SK-N-SH treated with all-trans-retinoic acid at 6 μM for 48 hours (cell line): ENCODE measurements around the gene SHC4.

Experiments
- CREB5 ChIP-seq: fragments of 250-450 bp; sonication (Bioruptor Pico); IDR thresholded peaks from 2 replicates; pipeline ENCODE4 v1.5.1; 2020; ENCODE audit warnings: low read depth, mild to moderate bottlenecking, moderate library complexity
- ESRRG ChIP-seq: fragments of 250-450 bp; sonication (Bioruptor Pico); IDR thresholded peaks from 2 replicates; pipeline ENCODE4 v1.6.1; 2021; ENCODE audit warnings: mild to moderate bottlenecking
- RARB ChIP-seq: fragments of 250-450 bp; sonication (Bioruptor Pico); IDR thresholded peaks from 2 replicates; pipeline ENCODE4 v1.8.0; 2021; ENCODE audit warnings: mild to moderate bottlenecking, moderate library complexity
- TCF4 ChIP-seq: fragments of 250-450 bp; sonication (Bioruptor Pico); IDR thresholded peaks from 2 replicates; pipeline ENCODE4 v1.8.0; 2021; ENCODE audit warnings: mild to moderate bottlenecking, moderate library complexity, borderline replicate concordance
- TOX ChIP-seq: fragments of 250-450 bp; sonication (Bioruptor Pico); IDR thresholded peaks from 2 replicates; pipeline ENCODE4 v1.8.0; 2021; ENCODE audit warnings: mild to moderate bottlenecking, moderate library complexity, borderline replicate concordance
- ZC3H10 ChIP-seq: fragments of 250-450 bp; sonication (Bioruptor Pico); IDR thresholded peaks from 2 replicates; pipeline ENCODE4 v1.5.1; 2021; ENCODE audit warnings: mild to moderate bottlenecking, moderate library complexity
- ZFP3 ChIP-seq: fragments of 250-450 bp; sonication (Bioruptor Pico); IDR thresholded peaks from 2 replicates; pipeline ENCODE4 v1.5.0; 2020; ENCODE audit warnings: mild to moderate bottlenecking, moderate library complexity
- ZFP30 ChIP-seq: fragments of 450-650 bp; formaldehyde crosslinking; IDR thresholded peaks from 2 replicates; pipeline ENCODE4 v1.5.0; 2022; ENCODE audit warnings: mild to moderate bottlenecking, moderate library complexity
- ZNF565 ChIP-seq: fragments of 450-650 bp; formaldehyde crosslinking; conservative IDR thresholded peaks from 2 replicates; pipeline ENCODE4 v1.5.0; 2020; ENCODE audit warnings: low read depth, mild to moderate bottlenecking, moderate library complexity
- ZNF70 ChIP-seq: fragments of 450-650 bp; formaldehyde crosslinking; IDR thresholded peaks from 2 replicates; pipeline ENCODE4 v1.5.0; 2020; ENCODE audit warnings: mild to moderate bottlenecking, moderate library complexity
- TF ChIP-seq, protein P1 (sequence below): fragments of 250-450 bp; sonication (Bioruptor Pico); IDR thresholded peaks from 2 replicates; pipeline ENCODE4 v1.8.0; 2021; ENCODE audit warnings: low read depth, mild to moderate bottlenecking, moderate library complexity, borderline replicate concordance

GRCh38 chr15:48964898-48965297 lies 1.2 kb upstream of the SHC4 start:
- TF ChIP-seq, protein P1, sequence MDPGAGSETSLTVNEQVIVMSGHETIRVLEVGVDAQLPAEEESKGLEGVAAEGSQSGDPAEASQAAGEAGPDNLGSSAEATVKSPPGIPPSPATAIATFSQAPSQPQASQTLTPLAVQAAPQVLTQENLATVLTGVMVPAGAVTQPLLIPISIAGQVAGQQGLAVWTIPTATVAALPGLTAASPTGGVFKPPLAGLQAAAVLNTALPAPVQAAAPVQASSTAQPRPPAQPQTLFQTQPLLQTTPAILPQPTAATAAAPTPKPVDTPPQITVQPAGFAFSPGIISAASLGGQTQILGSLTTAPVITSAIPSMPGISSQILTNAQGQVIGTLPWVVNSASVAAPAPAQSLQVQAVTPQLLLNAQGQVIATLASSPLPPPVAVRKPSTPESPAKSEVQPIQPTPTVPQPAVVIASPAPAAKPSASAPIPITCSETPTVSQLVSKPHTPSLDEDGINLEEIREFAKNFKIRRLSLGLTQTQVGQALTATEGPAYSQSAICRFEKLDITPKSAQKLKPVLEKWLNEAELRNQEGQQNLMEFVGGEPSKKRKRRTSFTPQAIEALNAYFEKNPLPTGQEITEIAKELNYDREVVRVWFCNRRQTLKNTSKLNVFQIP (CRISPR knock-in tag): no peak
- TF ChIP-seq RARB (CRISPR knock-in tag) (no peak), ZNF70 (CRISPR knock-in tag) (no peak), ZFP3 (CRISPR knock-in tag) (no peak), TCF4 (no peak), CREB5 (CRISPR knock-in tag) (no peak), TOX (CRISPR knock-in tag) (no peak), ZFP30 (CRISPR knock-in tag) (no peak), ZC3H10 (CRISPR knock-in tag) (no peak), ZNF565 (no peak), ESRRG (CRISPR knock-in tag) (no peak)
